GM12873 (cell line): Measurements from ENCODE around the gene RABL3.

ENCODE experiments used
- TF ChIP-seq, protein P1 (sequence below): IDR thresholded peaks from 2 replicates; pipeline ENCODE4 v1.5.1; 2012; ENCODE audit warnings: low read depth, mild to moderate bottlenecking, moderate library complexity, low read length, control low read depth; ENCODE audit not compliant: insufficient read depth; ENCODE audit errors: missing control alignments

RABL3 gene

DNA sequence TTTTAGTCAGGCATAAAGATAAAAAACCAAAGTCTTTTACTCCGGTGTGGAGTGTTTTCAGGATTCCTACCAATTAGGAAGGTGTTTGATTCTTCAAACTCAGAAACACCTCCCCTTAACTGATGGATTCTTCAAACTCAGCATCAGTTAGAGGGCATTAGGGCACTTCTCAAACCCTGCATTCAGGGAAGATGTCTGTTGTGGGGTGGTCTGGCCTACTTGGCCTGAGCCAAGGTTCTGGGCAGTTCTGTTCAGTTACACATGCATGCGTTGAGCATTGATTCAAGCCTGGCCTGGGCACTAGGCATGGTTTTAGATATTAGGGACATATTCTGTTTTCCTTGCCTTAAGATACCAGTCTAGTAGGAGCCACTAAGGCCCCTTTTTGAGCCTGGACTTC is 61.3 kb downstream of the RABL3 start:
- TF ChIP-seq, protein P1, sequence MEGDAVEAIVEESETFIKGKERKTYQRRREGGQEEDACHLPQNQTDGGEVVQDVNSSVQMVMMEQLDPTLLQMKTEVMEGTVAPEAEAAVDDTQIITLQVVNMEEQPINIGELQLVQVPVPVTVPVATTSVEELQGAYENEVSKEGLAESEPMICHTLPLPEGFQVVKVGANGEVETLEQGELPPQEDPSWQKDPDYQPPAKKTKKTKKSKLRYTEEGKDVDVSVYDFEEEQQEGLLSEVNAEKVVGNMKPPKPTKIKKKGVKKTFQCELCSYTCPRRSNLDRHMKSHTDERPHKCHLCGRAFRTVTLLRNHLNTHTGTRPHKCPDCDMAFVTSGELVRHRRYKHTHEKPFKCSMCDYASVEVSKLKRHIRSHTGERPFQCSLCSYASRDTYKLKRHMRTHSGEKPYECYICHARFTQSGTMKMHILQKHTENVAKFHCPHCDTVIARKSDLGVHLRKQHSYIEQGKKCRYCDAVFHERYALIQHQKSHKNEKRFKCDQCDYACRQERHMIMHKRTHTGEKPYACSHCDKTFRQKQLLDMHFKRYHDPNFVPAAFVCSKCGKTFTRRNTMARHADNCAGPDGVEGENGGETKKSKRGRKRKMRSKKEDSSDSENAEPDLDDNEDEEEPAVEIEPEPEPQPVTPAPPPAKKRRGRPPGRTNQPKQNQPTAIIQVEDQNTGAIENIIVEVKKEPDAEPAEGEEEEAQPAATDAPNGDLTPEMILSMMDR = no peak

- TF ChIP-seq, protein P1 = no peak
These were observed 62.0 kb downstream of the RABL3 start for GRCh38 chr3:120680193-120680894.

- TF ChIP-seq, protein P1 = no peak
These were observed 63.3 kb downstream of the RABL3 start for GRCh38 chr3:120678984-120679383.

DNA sequence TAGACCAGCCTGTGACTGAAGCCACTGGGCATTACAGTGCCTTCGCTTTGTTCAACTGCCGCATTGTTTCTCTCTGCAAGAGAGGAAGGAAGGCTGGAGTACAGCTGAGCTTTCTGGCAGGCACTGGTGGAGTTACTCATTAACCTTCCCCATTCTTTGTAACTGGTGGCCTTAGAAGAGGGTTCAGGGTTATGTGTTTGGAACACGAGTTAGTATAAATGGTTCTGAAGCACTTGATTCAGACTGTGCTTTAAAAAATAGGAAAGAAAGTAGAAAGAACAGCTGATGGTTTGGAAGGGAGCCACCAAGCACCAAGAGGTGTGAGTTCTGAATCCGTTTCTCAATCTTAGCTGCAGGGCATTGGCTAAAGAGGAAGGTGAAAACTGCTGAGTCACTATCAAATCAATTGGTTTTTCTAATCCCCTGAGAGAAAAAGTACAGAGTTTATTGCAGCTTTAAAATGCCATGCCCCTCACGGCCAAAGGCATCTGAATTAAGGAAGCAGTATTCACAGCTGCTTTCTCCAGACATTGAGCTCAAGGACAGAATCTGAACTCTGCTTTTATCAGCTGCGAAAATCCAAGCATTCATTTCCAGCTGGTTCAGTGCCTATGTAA is 63.9 kb downstream of the RABL3 start:
- TF ChIP-seq, protein P1 = no peak

DNA sequence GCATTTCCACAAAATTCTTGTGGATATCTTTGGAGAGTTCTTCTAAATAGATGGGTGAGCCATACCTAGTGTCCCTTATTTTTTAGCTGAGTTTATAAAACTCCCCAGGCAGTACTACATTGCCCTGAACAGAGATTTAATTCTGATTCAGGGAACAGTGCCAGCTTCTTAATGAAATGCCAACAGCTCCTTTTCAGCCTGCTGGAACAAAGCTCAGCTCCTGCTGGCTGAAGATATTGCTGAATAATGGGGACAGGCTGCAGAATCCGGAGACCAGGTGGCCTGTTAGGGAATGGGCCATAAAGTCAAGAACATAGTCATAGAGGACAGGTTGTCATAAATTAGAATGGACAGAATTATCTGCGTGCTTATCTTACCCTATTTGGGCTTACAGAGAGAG is 69.2 kb downstream of the RABL3 start:
- TF ChIP-seq, protein P1 = no peak

DNA sequence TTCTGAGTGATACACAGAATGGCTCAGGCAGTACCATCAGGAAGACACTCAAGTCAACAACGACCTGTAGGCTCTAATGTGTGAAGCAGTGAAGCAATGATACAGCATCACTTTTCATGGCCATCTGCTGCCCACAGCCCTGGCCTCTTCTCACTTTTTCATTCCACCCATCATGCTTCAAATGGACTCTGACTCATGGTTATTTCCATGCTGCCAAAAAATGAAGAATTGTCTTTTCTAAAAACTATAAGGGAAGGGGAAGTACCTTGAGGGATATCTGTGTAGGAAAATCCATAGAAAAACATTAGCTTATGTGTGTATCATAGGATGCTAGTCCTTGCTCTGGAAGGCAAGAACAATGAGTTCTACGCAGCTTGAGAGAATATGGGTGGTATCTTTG is 71.7 kb downstream of the RABL3 start:
- TF ChIP-seq, protein P1 = no peak

GRCh38 chr3:120664926-120665325 is 77.4 kb downstream of the RABL3 start:
- TF ChIP-seq, protein P1 = no peak
